IMR-90 (cell line): ENCODE data around the gene TNFRSF17. TPM values are rescaled to one million over a fixed set of nuclear protein-coding genes. Genes with fewer than 3 reads are reported as not detected.

Experiments used
- ATAC-seq: fragments of 200-7000 bp; cut with Tn5 transposase; 2 replicates; pipeline ENCODE4 v1.9.1; 2020; ENCODE audit warnings: low read depth, mild to moderate bottlenecking, moderate library complexity
- BruUV-seq: library from RNA; stranded (reverse); fragments of 400-500 nt; replicated peaks from 2 replicates; lab custom pipeline; 2021; lab: Mats Ljungman, UMichigan
- CTCF ChIA-PET: fragments of 300-600 bp; formaldehyde crosslinking; extraction: SDS; loops from one replicate; lab custom pipeline; 2021; ENCODE audit warnings: antibody characterized with exemption; lab: Yijun Ruan, JAX
- POLR2A ChIA-PET: fragments of 300-600 bp; sonication (Branson Sonifier 250); formaldehyde crosslinking; loops from one replicate; lab custom pipeline; 2022; ENCODE audit warnings: antibody characterized with exemption; ENCODE audit not compliant: unreplicated experiment; lab: Charles Lee
- DNase-seq: peaks from one replicate; pipeline ENCODE4 v3.0.0; 2013
- H2AFZ ChIP-seq: replicated peaks from 2 replicates; pipeline ENCODE3; 2013; ENCODE audit warnings: low read length, mild to moderate bottlenecking; ENCODE audit not compliant: poor library complexity
- H2AK5ac ChIP-seq: 2 replicates; pipeline ENCODE4 v1.6.1; 2013; ENCODE audit warnings: low read depth, low read length, inconsistent platforms
- H2AK9ac ChIP-seq: replicated peaks from 2 replicates; pipeline ENCODE3; 2013; ENCODE audit warnings: mild to moderate bottlenecking, low read depth, low read length, moderate library complexity; ENCODE audit not compliant: poor library complexity
- H2BK120ac ChIP-seq: 2 replicates; pipeline ENCODE4 v1.6.1; 2013; ENCODE audit warnings: low read depth, low read length, inconsistent platforms
- H2BK15ac ChIP-seq: 3 replicates; pipeline ENCODE4 v1.6.1; 2013; ENCODE audit warnings: low read depth, low read length, inconsistent platforms
- H2BK20ac ChIP-seq: 2 replicates; pipeline ENCODE4 v1.6.1; 2013; ENCODE audit warnings: low read depth, mild to moderate bottlenecking, inconsistent platforms, low read length, moderate library complexity
- H2BK5ac ChIP-seq: 2 replicates; pipeline ENCODE4 v1.6.1; 2013; ENCODE audit warnings: mild to moderate bottlenecking, low read depth, low read length, inconsistent platforms; ENCODE audit not compliant: poor library complexity, severe bottlenecking
- H3K14ac ChIP-seq: replicated peaks from 2 replicates; pipeline ENCODE4 v1.6.1; 2013; ENCODE audit warnings: low read depth, low read length, inconsistent platforms
- H3K18ac ChIP-seq: 2 replicates; pipeline ENCODE4 v1.6.1; 2013; ENCODE audit warnings: low read depth, low read length, control low read depth
- H3K23ac ChIP-seq: 2 replicates; pipeline ENCODE4 v1.6.1; 2013; ENCODE audit warnings: low read depth, low read length, inconsistent platforms
- H3K27ac ChIP-seq: 2 replicates; pipeline ENCODE4 v1.5.1; 2013; ENCODE audit warnings: mild to moderate bottlenecking, control low read depth, low read length; ENCODE audit not compliant: insufficient read depth
- H3K27me3 ChIP-seq: 2 replicates; pipeline ENCODE4 v1.6.1; 2013; ENCODE audit warnings: low read length; ENCODE audit not compliant: control insufficient read depth, insufficient read depth
- H3K36me3 ChIP-seq: 2 replicates; pipeline ENCODE4 v1.6.1; 2013; ENCODE audit warnings: low read length, mixed read lengths; ENCODE audit not compliant: control insufficient read depth, insufficient read depth
- H3K4ac ChIP-seq: 2 replicates; pipeline ENCODE4 v1.6.1; 2013; ENCODE audit warnings: low read depth, low read length, inconsistent platforms
- H3K4me1 ChIP-seq: 2 replicates; pipeline ENCODE4 v1.6.1; 2013; ENCODE audit warnings: low read length, mixed read lengths; ENCODE audit not compliant: control insufficient read depth, insufficient read depth
- H3K4me2 ChIP-seq: 2 replicates; pipeline ENCODE4 v1.6.1; 2013; ENCODE audit warnings: low read depth, mild to moderate bottlenecking, control low read depth, low read length, moderate library complexity
- H3K4me3 ChIP-seq: 2 replicates; pipeline ENCODE4 v1.5.1; 2013; ENCODE audit warnings: low read depth, mild to moderate bottlenecking, control low read depth, low read length, moderate library complexity; ENCODE audit not compliant: insufficient read depth
- H3K56ac ChIP-seq: 2 replicates; pipeline ENCODE4 v1.6.1; 2013; ENCODE audit warnings: low read length, inconsistent platforms; ENCODE audit not compliant: insufficient read depth; ENCODE audit errors: extremely low read depth
- H3K79me1 ChIP-seq, 2 experiments: 2 replicates each; pipeline ENCODE4 v1.6.1; 2013; ENCODE audit warnings: low read length in 2 of 2, inconsistent platforms in 1 of 2, low read depth in 1 of 2
- H3K9ac ChIP-seq: 2 replicates; pipeline ENCODE4 v1.6.1; 2013; ENCODE audit warnings: low read depth, low read length, control low read depth
- H3K9me1 ChIP-seq: 2 replicates; pipeline ENCODE4 v1.6.1; 2013; ENCODE audit warnings: low read length, inconsistent platforms; ENCODE audit not compliant: insufficient read depth
- H3K9me3 ChIP-seq: 2 replicates; pipeline ENCODE4 v1.6.1; 2013; ENCODE audit warnings: low read length; ENCODE audit not compliant: control insufficient read depth, insufficient read depth
- H4K20me1 ChIP-seq: 2 replicates; pipeline ENCODE4 v1.6.1; 2013; ENCODE audit warnings: low read length, inconsistent platforms; ENCODE audit not compliant: insufficient read depth
- H4K5ac ChIP-seq: 2 replicates; pipeline ENCODE4 v1.6.1; 2013; ENCODE audit warnings: mild to moderate bottlenecking, low read depth, low read length, control low read depth
- H4K8ac ChIP-seq, 2 experiments: 2 replicates each; pipeline ENCODE4 v1.6.1; 2013; ENCODE audit warnings: low read depth in 2 of 2, low read length in 2 of 2, control low read depth in 1 of 2, inconsistent platforms in 1 of 2
- H4K91ac ChIP-seq: 2 replicates; pipeline ENCODE4 v1.6.1; 2013; ENCODE audit warnings: low read depth, low read length, inconsistent platforms; ENCODE audit not compliant: insufficient read depth
- BHLHE40 ChIP-seq: fragments of 150-350 bp; IDR thresholded peaks from 2 replicates; pipeline ENCODE4 v1.6.1; 2016; ENCODE audit warnings: mild to moderate bottlenecking, low read depth, low read length
- CEBPB ChIP-seq: IDR thresholded peaks from 2 replicates; pipeline ENCODE4 v1.6.1; 2012; ENCODE audit warnings: low read depth, low read length, improper control_type of control experiment
- CHD1 ChIP-seq: IDR thresholded peaks from 2 replicates; pipeline ENCODE4 v1.6.1; 2012; ENCODE audit warnings: low read depth, low read length, improper control_type of control experiment
- CTCF ChIP-seq: conservative IDR thresholded peaks from 2 replicates; pipeline ENCODE4 v1.5.1; 2012; ENCODE audit warnings: mild to moderate bottlenecking, low read depth, low read length, improper control_type of control experiment
- ELK1 ChIP-seq: fragments of 150-350 bp; IDR thresholded peaks from 2 replicates; pipeline ENCODE4 v1.6.1; 2016; ENCODE audit warnings: low read depth, mild to moderate bottlenecking, low read length, moderate library complexity, borderline replicate concordance
- FOS ChIP-seq: fragments of 150-350 bp; IDR thresholded peaks from 2 replicates; pipeline ENCODE4 v1.6.1; 2016; ENCODE audit warnings: low read depth, low read length
- MAFK ChIP-seq: IDR thresholded peaks from 2 replicates; pipeline ENCODE4 v1.6.1; 2012; ENCODE audit warnings: low read depth, low read length, improper control_type of control experiment
- MAZ ChIP-seq: IDR thresholded peaks from 2 replicates; pipeline ENCODE4 v1.6.1; 2012; ENCODE audit warnings: low read depth, mild to moderate bottlenecking, low read length, improper control_type of control experiment, moderate library complexity, borderline replicate concordance
- MXI1 ChIP-seq: IDR thresholded peaks from 2 replicates; pipeline ENCODE4 v1.6.1; 2012; ENCODE audit warnings: low read depth, mild to moderate bottlenecking, low read length, moderate library complexity, borderline replicate concordance
- NFE2L2 ChIP-seq: fragments of 150-350 bp; IDR thresholded peaks from 2 replicates; pipeline ENCODE4 v1.6.1; 2016; ENCODE audit warnings: low read depth, mild to moderate bottlenecking, low read length
- POLR2A ChIP-seq: IDR thresholded peaks from 2 replicates; pipeline ENCODE4 v1.6.1; 2012; ENCODE audit warnings: mild to moderate bottlenecking, low read depth, low read length
- RAD21 ChIP-seq: IDR thresholded peaks from 2 replicates; pipeline ENCODE4 v1.6.1; 2012; ENCODE audit warnings: low read length, improper control_type of control experiment
- RCOR1 ChIP-seq: IDR thresholded peaks from 2 replicates; pipeline ENCODE4 v1.6.1; 2012; ENCODE audit warnings: mild to moderate bottlenecking, low read length, improper control_type of control experiment; ENCODE audit not compliant: insufficient replicate concordance
- RFX5 ChIP-seq: IDR thresholded peaks from 2 replicates; pipeline ENCODE4 v1.8.0; 2012; ENCODE audit warnings: low read depth, mild to moderate bottlenecking, low read length, moderate library complexity
- SMC3 ChIP-seq: fragments of 150-350 bp; IDR thresholded peaks from 2 replicates; pipeline ENCODE4 v1.6.1; 2016; ENCODE audit warnings: low read depth, mild to moderate bottlenecking, antibody characterized with exemption, low read length, moderate library complexity
- USF2 ChIP-seq: fragments of 150-350 bp; IDR thresholded peaks from 2 replicates; pipeline ENCODE4 v1.6.1; 2017; ENCODE audit warnings: mild to moderate bottlenecking, antibody characterized with exemption, low read length, low read depth
- WGBS, 2 experiments: methylation state at CpG; one replicate each; pipeline versions ENCODE4 v1.1.5 to v1.1.7; 2013; ENCODE audit warnings: missing lambda C conversion rate in 2 of 2; ENCODE audit not compliant: insufficient read length in 1 of 2; ENCODE audit errors: extremely low coverage in 2 of 2; 5-methylcytosine and 5-hydroxymethylcytosine counted together
- dilution Hi-C: fragments of 300-500 bp; cut with HindIII; formaldehyde crosslinking; loops from one replicate; pipeline ENCODE4 v1.14.3; 2018; ENCODE audit warnings: low sequenced_read_pairs; ENCODE audit not compliant: unreplicated experiment
- in situ Hi-C: fragments of 300-500 bp; cut with MboI; formaldehyde crosslinking; loops from 3 replicates; pipeline ENCODE4 v1.14.3; 2019; ENCODE audit warnings: low sequenced_read_pairs, inconsistent platforms, mixed read lengths
- intact Hi-C: fragments of 100-400 bp; cut with micrococcal nuclease; formaldehyde crosslinking; loops from 2 replicates; pipeline ENCODE4 v1.10.0; 2022
- polyA plus RNA-seq, 3 experiments: library from polyadenylated mRNA; depleted of rRNA; stranded (reverse); fragments of >200 nt; gene quantifications; 2 replicates each; pipeline ENCODE4 v1.2.3, GENCODE V29; 2012; ENCODE audit warnings: low replicate concordance in 1 of 3
- total RNA-seq: library from RNA; depleted of rRNA; stranded (reverse); fragments of >200 nt; gene quantifications from 2 replicates; pipeline ENCODE4 v1.2.3, GENCODE V29; 2012

Gene TNFRSF17
- total and polyA plus RNA-seq, 2 of the 4 experiments (the other 2 are of a cell fraction), result not detected

- peak overlapping the region; percentile 19 for H3K18ac ChIP-seq
- TF ChIP-seq SMC3 (no peak), MXI1 (no peak), RAD21 (no peak), POLR2A (no peak), NFE2L2 (no peak), RCOR1 (no peak), MAZ (no peak), CHD1 (no peak), CEBPB (no peak), ELK1 (no peak), MAFK (no peak), CTCF (no peak), RFX5 (no peak), BHLHE40 (no peak), FOS (no peak), USF2 (no peak)
- H2BK20ac ChIP-seq, result peak overlapping the region; percentile 81
- in situ Hi-C loops (no loop called here), intact Hi-C loops (no loop called here), dilution Hi-C loops (no loop called here)
- H3K79me1 ChIP-seq, result no peaks in the 10 kb centered on the region
- no peaks in the 10 kb centered on the region for H3K27me3 ChIP-seq
- POLR2A ChIA-PET, result no interaction called here
- H3K23ac ChIP-seq, result peak overlapping the region; percentile 11; the same call in 1 of the 2 replicates
- H4K91ac ChIP-seq, result peak overlapping the region; percentile 26
- H2BK5ac ChIP-seq, result peak overlapping the region; percentile 82
- no peaks in the 10 kb centered on the region for H3K36me3 ChIP-seq
- no peaks in the 10 kb centered on the region for H4K20me1 ChIP-seq
- peak overlapping the region; percentile 64 for H3K14ac ChIP-seq
- peak overlapping the region; percentile 48; the same call in 1 of the 2 replicates for H2AK5ac ChIP-seq
- H3K4me1 ChIP-seq, result peaks cover 8% of the 10 kb centered on the region
- CTCF ChIA-PET, result no interaction called here
- peak overlapping the region; percentile 54; the same call in 1 of the 3 replicates for H2BK15ac ChIP-seq
- H3K4me3 ChIP-seq, result no peak overlapping the region
- H3K56ac ChIP-seq, result no peak overlapping the region
- no peaks in the 10 kb centered on the region for H3K9me3 ChIP-seq
- WGBS, 2 experiments, result 100% methylated on average over 1 of the region's 5 CpGs; no CpG with 5 or more reads in 1 of the 2 experiments
- peak overlapping the region; percentile 77 for H3K4me2 ChIP-seq
- H3K27ac ChIP-seq, result peak overlapping the region; percentile 77
- H2AFZ ChIP-seq, result peak overlapping the region; percentile 85
- H3K9me1 ChIP-seq, result peaks cover 7% of the 10 kb centered on the region
- ATAC-seq, result peak; percentile 48; the same call in 1 of the 2 replicates
- peak overlapping the region; percentile 85 for H3K4ac ChIP-seq
- 0 out of 2 replicates have a peak overlapping the region, but pooled peaks have one; percentile 45 for H4K5ac ChIP-seq
- peak overlapping the region; percentile 80 for H2AK9ac ChIP-seq
- no TSS peak for BruUV-seq
- no peak overlapping the region for H3K9ac ChIP-seq
- peak overlapping the region in 1 of 2 experiments; percentile 74; a peak in 2 of 4 replicates for H4K8ac ChIP-seq
- H2BK120ac ChIP-seq, result peak overlapping the region; percentile 90
- DNase-seq, result peak; percentile 28
These were observed 14.6 kb upstream of the TNFRSF17 start for GRCh38 chr16:11950388-11950787.
